ENCODE data around the gene IMPA2.
"Not testable (repeated sequence)": the region's sequence is repeated elsewhere in the genome, so short reads cannot be mapped to it uniquely, and the experiment has no call there.

The IMPA2 gene

DNA sequence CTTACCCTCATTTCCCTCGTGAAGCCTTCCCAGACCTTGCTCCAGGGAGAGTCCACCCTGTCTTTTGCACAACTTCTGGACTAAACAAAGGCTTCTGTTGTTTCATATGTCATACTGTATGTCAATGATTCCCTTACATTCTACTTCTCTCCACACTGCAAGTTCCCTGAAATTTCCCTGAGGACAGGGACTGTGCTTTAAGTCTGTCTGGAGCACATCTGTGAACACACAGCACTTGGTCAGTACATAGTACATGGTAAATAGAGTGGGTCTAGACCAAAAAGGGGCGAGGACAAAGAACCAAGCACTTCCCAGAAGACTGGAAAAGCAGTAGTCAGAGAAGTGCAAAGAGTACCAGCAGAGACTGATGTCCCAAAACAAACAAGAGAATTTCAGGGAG is 23.7 kb upstream of the IMPA2 start:
- H3K79me2 ChIP-seq (ENCODE audit: low read length): no peaks in the 10 kb centered on the region
- peaks cover 3% of the 10 kb centered on the region for H3K36me3 ChIP-seq (replicated peaks; ENCODE audit: low read depth, low read length)
- no peaks in the 10 kb centered on the region for H3K27me3 ChIP-seq (ENCODE audit: low read depth, low read length)
- no peak overlapping the region for H3K4me2 ChIP-seq (ENCODE audit: low read length)
- H4K20me1 ChIP-seq (ENCODE audit: insufficient read depth, low read length): no peaks in the 10 kb centered on the region
- H3K27ac ChIP-seq (ENCODE audit: low read length): no peak overlapping the region
- TF ChIP-seq EZH2phosphoT487 (IDR thresholded peaks at IDR 0.05; ENCODE audit: low read depth): no peak
- TF ChIP-seq, protein P1, sequence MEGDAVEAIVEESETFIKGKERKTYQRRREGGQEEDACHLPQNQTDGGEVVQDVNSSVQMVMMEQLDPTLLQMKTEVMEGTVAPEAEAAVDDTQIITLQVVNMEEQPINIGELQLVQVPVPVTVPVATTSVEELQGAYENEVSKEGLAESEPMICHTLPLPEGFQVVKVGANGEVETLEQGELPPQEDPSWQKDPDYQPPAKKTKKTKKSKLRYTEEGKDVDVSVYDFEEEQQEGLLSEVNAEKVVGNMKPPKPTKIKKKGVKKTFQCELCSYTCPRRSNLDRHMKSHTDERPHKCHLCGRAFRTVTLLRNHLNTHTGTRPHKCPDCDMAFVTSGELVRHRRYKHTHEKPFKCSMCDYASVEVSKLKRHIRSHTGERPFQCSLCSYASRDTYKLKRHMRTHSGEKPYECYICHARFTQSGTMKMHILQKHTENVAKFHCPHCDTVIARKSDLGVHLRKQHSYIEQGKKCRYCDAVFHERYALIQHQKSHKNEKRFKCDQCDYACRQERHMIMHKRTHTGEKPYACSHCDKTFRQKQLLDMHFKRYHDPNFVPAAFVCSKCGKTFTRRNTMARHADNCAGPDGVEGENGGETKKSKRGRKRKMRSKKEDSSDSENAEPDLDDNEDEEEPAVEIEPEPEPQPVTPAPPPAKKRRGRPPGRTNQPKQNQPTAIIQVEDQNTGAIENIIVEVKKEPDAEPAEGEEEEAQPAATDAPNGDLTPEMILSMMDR (IDR thresholded peaks at IDR 0.05; ENCODE audit: low read depth, low read length): no peak
- no peaks in the 10 kb centered on the region for H3K4me1 ChIP-seq (ENCODE audit: low read length)
- H3K9me3 ChIP-seq (ENCODE audit: insufficient read depth, low read length): 0 out of 2 replicates have a peak, but pooled peaks cover 8% of the 10 kb centered on the region
- no peak overlapping the region for H3K9ac ChIP-seq (ENCODE audit: low read length)
- H2AFZ ChIP-seq (ENCODE audit: low read depth, low read length): no peak overlapping the region
- H3K4me3 ChIP-seq (ENCODE audit: low read length): no peak overlapping the region

DNA sequence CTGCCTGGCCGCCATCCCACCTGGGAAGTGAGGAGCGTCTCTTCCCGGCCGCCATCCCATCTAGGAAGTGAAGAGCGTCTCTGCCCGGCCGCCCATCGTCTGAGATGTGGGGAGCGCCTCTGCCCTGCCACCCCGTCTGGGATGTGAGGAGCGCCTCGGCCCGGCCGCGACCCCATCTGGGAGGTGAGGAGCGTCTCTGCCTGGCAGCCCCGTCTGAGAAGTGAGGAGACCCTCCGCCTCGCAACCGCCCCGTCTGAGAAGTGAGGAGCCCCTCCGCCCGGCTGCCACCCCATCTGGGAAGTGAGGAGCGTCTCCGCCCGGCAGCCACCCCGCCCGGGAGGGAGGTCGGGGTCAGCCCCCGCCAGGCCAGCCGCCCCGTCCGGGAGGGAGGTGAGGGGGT is 21.7 kb upstream of the IMPA2 start:
- not testable (repeated sequence) for H3K27ac ChIP-seq (ENCODE audit: low read length); H3K79me2 ChIP-seq (ENCODE audit: low read length); H3K9me3 ChIP-seq (ENCODE audit: insufficient read depth, low read length); H2AFZ ChIP-seq (ENCODE audit: low read depth, low read length); H3K36me3 ChIP-seq (replicated peaks; ENCODE audit: low read depth, low read length); H3K27me3 ChIP-seq (ENCODE audit: low read depth, low read length); H4K20me1 ChIP-seq (ENCODE audit: insufficient read depth, low read length); H3K4me1 ChIP-seq (ENCODE audit: low read length); H3K9ac ChIP-seq (ENCODE audit: low read length); H3K4me3 ChIP-seq (ENCODE audit: low read length); H3K4me2 ChIP-seq (ENCODE audit: low read length)

DNA sequence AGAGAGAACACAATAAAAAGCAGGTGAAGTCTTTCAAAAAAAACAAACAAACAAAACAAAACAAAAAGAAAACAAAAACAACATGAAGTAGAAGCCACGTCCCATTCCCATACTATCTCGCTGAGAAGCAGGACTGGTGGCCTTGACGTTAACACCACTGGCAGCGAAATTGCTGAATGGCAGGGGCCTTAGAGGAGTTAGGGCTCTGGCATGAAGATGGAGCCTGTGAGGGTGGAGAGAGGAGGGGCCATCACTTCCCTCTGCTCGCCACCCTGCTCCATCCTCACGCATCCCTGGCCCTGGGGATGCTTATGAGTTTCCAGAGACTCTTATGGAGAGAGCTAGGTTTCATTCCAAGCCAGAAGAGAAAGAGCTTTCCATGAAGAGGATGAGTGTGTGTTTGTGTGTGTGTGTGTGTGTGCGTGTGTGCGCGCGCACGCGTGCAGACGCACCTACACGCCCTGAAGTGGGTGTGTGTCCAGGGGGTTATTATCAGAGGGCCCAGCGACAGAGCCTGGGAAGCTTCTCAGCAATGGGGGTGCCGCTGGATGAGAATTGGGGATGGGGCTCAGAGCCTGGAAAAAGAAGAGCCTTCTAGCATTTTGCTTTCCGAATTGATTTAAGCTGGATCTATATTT is 20.4 kb upstream of the IMPA2 start:
- Histone ChIP-seq H3K4me2 (ENCODE audit: low read length) (no peak overlapping the region), H3K9ac (ENCODE audit: low read length) (no peak overlapping the region), H3K27me3 (ENCODE audit: low read depth, low read length) (no peaks in the 10 kb centered on the region), H3K4me3 (ENCODE audit: low read length) (no peak overlapping the region), H3K9me3 (ENCODE audit: insufficient read depth, low read length) (0 out of 2 replicates have a peak, but pooled peaks cover 8% of the 10 kb centered on the region), H4K20me1 (ENCODE audit: insufficient read depth, low read length) (no peaks in the 10 kb centered on the region), H2AFZ (ENCODE audit: low read depth, low read length) (no peak overlapping the region), H3K36me3 (replicated peaks; ENCODE audit: low read depth, low read length) (peaks cover 3% of the 10 kb centered on the region), H3K79me2 (ENCODE audit: low read length) (no peaks in the 10 kb centered on the region), H3K4me1 (ENCODE audit: low read length) (no peaks in the 10 kb centered on the region), H3K27ac (ENCODE audit: low read length) (no peak overlapping the region)
- TF ChIP-seq EZH2phosphoT487 (IDR thresholded peaks at IDR 0.05; ENCODE audit: low read depth): no peak
- TF ChIP-seq, protein P1 (IDR thresholded peaks at IDR 0.05; ENCODE audit: low read depth, low read length): no peak

DNA sequence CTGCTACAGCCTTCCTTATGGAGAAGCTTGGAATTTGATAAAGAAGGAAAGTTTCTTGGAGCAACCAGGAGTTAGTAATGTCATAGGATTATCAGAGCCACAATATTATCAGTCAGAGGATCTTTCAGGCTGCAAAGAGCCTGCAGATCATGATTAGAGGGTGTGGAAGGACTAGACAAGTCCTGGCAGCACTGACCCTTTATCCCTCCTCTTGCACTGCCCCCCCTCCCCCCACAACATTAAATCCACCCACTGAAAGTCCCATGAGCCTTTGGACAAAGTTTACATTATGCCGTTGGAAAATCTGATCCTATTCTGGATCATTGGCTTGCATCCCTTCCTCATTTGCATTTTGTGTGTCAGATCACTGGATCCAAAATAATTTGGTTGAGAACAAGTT is 18.7 kb upstream of the IMPA2 start:
- Histone ChIP-seq H3K27me3 (ENCODE audit: low read depth, low read length) (no peaks in the 10 kb centered on the region), H3K27ac (ENCODE audit: low read length) (no peak overlapping the region), H3K36me3 (replicated peaks; ENCODE audit: low read depth, low read length) (no peaks in the 10 kb centered on the region), H4K20me1 (ENCODE audit: insufficient read depth, low read length) (no peaks in the 10 kb centered on the region), H3K4me2 (ENCODE audit: low read length) (no peak overlapping the region), H3K79me2 (ENCODE audit: low read length) (no peaks in the 10 kb centered on the region), H3K9me3 (ENCODE audit: insufficient read depth, low read length) (no peaks in the 10 kb centered on the region), H2AFZ (ENCODE audit: low read depth, low read length) (no peak overlapping the region), H3K4me1 (ENCODE audit: low read length) (no peaks in the 10 kb centered on the region), H3K9ac (ENCODE audit: low read length) (no peak overlapping the region), H3K4me3 (ENCODE audit: low read length) (no peak overlapping the region)
- no peak for TF ChIP-seq EZH2phosphoT487 (IDR thresholded peaks at IDR 0.05; ENCODE audit: low read depth)
- TF ChIP-seq, protein P1 (IDR thresholded peaks at IDR 0.05; ENCODE audit: low read depth, low read length): no peak

Measured in OCI-LY3 (cell line).